B cell (primary cell): ENCODE measurements around the gene HAUS7. TPM values are rescaled to one million over a fixed set of nuclear protein-coding genes. Genes with fewer than 3 reads are reported as not detected.

Experiments used
- ATAC-seq: fragments of 200-7000 bp; cut with Tn5 transposase; one replicate; pipeline ENCODE4 v1.10.0; 2021; ENCODE audit warnings: low read depth, mild to moderate bottlenecking, moderate number of reproducible peaks, moderate library complexity
- CTCF ChIA-PET: fragments of 350-600 bp; sonication (Branson Sonifier 250); formaldehyde crosslinking; loops from one replicate; lab custom pipeline; 2021; ENCODE audit warnings: antibody characterized with exemption, inconsistent platforms; lab: Charles Lee
- POLR2A ChIA-PET: fragments of 350-600 bp; sonication (Branson Sonifier 250); formaldehyde crosslinking; loops from one replicate; lab custom pipeline; 2021; ENCODE audit warnings: antibody characterized with exemption; lab: Charles Lee
- DNase-seq: peaks from one replicate; pipeline ENCODE4 v3.0.0; 2013
- H2AFZ ChIP-seq: 2 replicates; pipeline ENCODE4 v1.6.1; 2012; ENCODE audit warnings: mild to moderate bottlenecking, low read depth, low read length; ENCODE audit not compliant: insufficient read depth, poor library complexity, severe bottlenecking
- H3K27ac ChIP-seq, 2 donors: 1 replicate in 1 of 2; 2 replicates in 1 of 2; pipeline ENCODE4 v1.5.1; 2012 to 2013; ENCODE audit warnings: low read length in 2 of 2, mild to moderate bottlenecking in 2 of 2, moderate library complexity in 1 of 2
- H3K27me3 ChIP-seq, 4 experiments: fragments of 200-600 bp in 1 of 4; sonication (generic) in 1 of 4; replicated peaks in 1 of 4; 1 replicate in 2 of 4; 2 replicates in 2 of 4; pipeline versions ENCODE4 v1.6.1 to v1.7.0; 2013 to 2016; ENCODE audit warnings: low read length in 3 of 4, mild to moderate bottlenecking in 2 of 4, mixed read lengths in 1 of 4, moderate library complexity in 1 of 4; ENCODE audit not compliant: insufficient read depth in 4 of 4, control insufficient read depth in 3 of 4; ENCODE audit errors: control extremely low read depth in 1 of 4
- H3K36me3 ChIP-seq, 2 experiments: replicated peaks in 1 of 2; 1 replicate in 1 of 2; 2 replicates in 1 of 2; pipeline versions ENCODE4 v1.6.1 to v1.7.1; 2013; ENCODE audit warnings: low read length in 1 of 2; ENCODE audit not compliant: insufficient read depth in 2 of 2, control insufficient read depth in 1 of 2; ENCODE audit errors: control extremely low read depth in 1 of 2, extremely low read depth in 1 of 2
- H3K4me1 ChIP-seq, 2 donors: fragments of 200-600 bp in 1 of 2; sonication (generic) in 1 of 2; 1 replicate in 1 of 2; 2 replicates in 1 of 2; pipeline versions ENCODE4 v1.5.1 to v1.6.1; 2013 to 2017; ENCODE audit warnings: low read length in 2 of 2; ENCODE audit not compliant: control insufficient read depth in 2 of 2, insufficient read depth in 2 of 2
- H3K4me2 ChIP-seq: replicated peaks from 2 replicates; pipeline ENCODE3; 2012; ENCODE audit warnings: mild to moderate bottlenecking, low read depth, low read length; ENCODE audit not compliant: poor library complexity, severe bottlenecking
- H3K4me3 ChIP-seq, 5 experiments: fragments of 200-600 bp in 1 of 5; sonication (generic) in 1 of 5; 1 replicate in 3 of 5; 2 replicates in 2 of 5; pipeline versions ENCODE4 v1.5.1 to v1.7.0; 2011 to 2016; ENCODE audit warnings: low read length in 4 of 5, mild to moderate bottlenecking in 4 of 5, low read depth in 2 of 5, control low read depth in 1 of 5, moderate library complexity in 1 of 5; ENCODE audit not compliant: insufficient read depth in 1 of 5; ENCODE audit errors: control extremely low read depth in 1 of 5, extremely low read depth in 1 of 5
- H3K79me2 ChIP-seq: fragments of 200-600 bp; sonication (generic); one replicate; pipeline ENCODE4 v1.6.0; 2016; ENCODE audit warnings: low read length; ENCODE audit not compliant: control insufficient read depth, insufficient read depth
- H3K9ac ChIP-seq: fragments of 200-600 bp; sonication (generic); 2 replicates; pipeline ENCODE4 v1.6.1; 2017; ENCODE audit warnings: mild to moderate bottlenecking, low read length, moderate library complexity
- H3K9me3 ChIP-seq, 3 donors: one replicate each; pipeline versions ENCODE4 v1.6.1 to v1.7.1; 2013; ENCODE audit warnings: low read length in 2 of 3; ENCODE audit not compliant: control insufficient read depth in 2 of 3, insufficient read depth in 1 of 3; ENCODE audit errors: control extremely low read depth in 1 of 3
- H4K20me1 ChIP-seq: 2 replicates; pipeline ENCODE4 v1.6.0; 2012; ENCODE audit warnings: mild to moderate bottlenecking, low read length; ENCODE audit not compliant: insufficient read depth, control insufficient read depth, poor library complexity, severe bottlenecking
- H3K27ac Mint-ChIP-seq: one replicate; pipeline ENCODE4 v1.8.0; 2021; ENCODE audit warnings: mixed read lengths
- H3K27me3 Mint-ChIP-seq: one replicate; pipeline ENCODE4 v1.8.0; 2021; ENCODE audit warnings: mixed read lengths
- H3K4me1 Mint-ChIP-seq: one replicate; pipeline ENCODE4 v1.8.0; 2021; ENCODE audit warnings: mixed read lengths
- H3K4me3 Mint-ChIP-seq: one replicate; pipeline ENCODE4 v1.8.0; 2021; ENCODE audit warnings: mixed read lengths
- H3K9me3 Mint-ChIP-seq: one replicate; pipeline ENCODE4 v1.8.0; 2022; ENCODE audit warnings: mixed read lengths; ENCODE audit not compliant: insufficient read depth
- EZH2 ChIP-seq: IDR thresholded peaks from 2 replicates; pipeline ENCODE4 v1.6.1; 2012; ENCODE audit warnings: borderline replicate concordance, low read depth, mild to moderate bottlenecking, moderate library complexity, low read length; ENCODE audit not compliant: insufficient read depth, poor library complexity, severe bottlenecking
- WGBS: methylation state at CpG from one replicate; pipeline ENCODE4 v1.1.5; 2013; ENCODE audit warnings: missing lambda C conversion rate; ENCODE audit not compliant: insufficient coverage; 5-methylcytosine and 5-hydroxymethylcytosine counted together
- intact Hi-C: fragments of 100-400 bp; cut with micrococcal nuclease; formaldehyde crosslinking; loops from one replicate; pipeline ENCODE4 v1.10.0; 2022
- polyA plus RNA-seq: library from polyadenylated mRNA; depleted of rRNA; stranded (reverse); fragments of >200 nt; gene quantifications from 2 replicates; pipeline ENCODE4 v1.2.3, GENCODE V29; 2012
- total RNA-seq, 2 donors: library from RNA; stranded (reverse); fragments of 120-200 nt in 1 of 2; gene quantifications; 1 replicate in 1 of 2; 2 replicates in 1 of 2; pipeline versions ENCODE4 v1.2.3 to v1.2.4, GENCODE V29; 2013 to 2022
- TF ChIP-seq, protein P1 (sequence below): fragments of 200-600 bp; IDR thresholded peaks from one replicate; pipeline ENCODE4 v1.8.0; 2022; ENCODE audit warnings: antibody characterized with exemption, mild to moderate bottlenecking

The HAUS7 gene
- total and polyA plus RNA-seq, 2 donors (not counting 1 experiment from before 2014, with no cell fraction given), result 25.2 to 26.9 TPM

DNA sequence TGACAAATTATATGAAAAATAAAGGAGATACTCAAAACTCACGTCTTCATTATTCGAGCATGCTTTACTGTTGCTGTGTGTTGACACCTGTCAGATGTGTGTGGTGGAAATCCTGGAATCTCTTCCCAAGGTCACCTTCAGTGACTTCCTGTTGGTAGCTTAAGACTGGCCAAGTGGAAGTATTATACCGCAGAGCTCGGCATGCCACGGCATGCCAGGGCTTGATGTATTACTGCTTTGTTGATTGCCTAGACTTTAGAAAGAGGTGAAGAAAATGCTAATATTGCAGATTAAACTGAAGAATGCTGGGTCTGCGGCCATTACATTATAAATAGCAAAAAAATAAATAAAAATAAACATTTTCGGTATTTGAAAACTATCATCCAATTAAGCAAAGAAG lies 29.1 kb downstream of the HAUS7 start:
- Histone ChIP-seq H3K9ac (no peak overlapping the region), H3K9me3 (no peaks in the 10 kb centered on the region), H2AFZ (no peak overlapping the region), H3K4me3 (no peak overlapping the region), H3K4me1 (no peaks in the 10 kb centered on the region), H3K27me3 (no peaks in the 10 kb centered on the region), H4K20me1 (no peaks in the 10 kb centered on the region), H3K36me3 (no peaks in the 10 kb centered on the region), H3K79me2 (no peaks in the 10 kb centered on the region), H3K4me2 (no peak overlapping the region), H3K27ac (no peak overlapping the region)
- DNase-seq (no peak), ATAC-seq (no peak)
- CTCF ChIA-PET, result interaction anchor here (0.7 kb wide), 1 partner anchor 61 kb away, joined by 3 read pairs; no protein-coding TSS in a partner anchor
- intact Hi-C loops, result no loop called here
- no CpG with 5 or more reads among the region's 7 CpGs for WGBS
- H3K4me3 Mint-ChIP-seq, result no peak overlapping the region
- TF ChIP-seq, protein P1, sequence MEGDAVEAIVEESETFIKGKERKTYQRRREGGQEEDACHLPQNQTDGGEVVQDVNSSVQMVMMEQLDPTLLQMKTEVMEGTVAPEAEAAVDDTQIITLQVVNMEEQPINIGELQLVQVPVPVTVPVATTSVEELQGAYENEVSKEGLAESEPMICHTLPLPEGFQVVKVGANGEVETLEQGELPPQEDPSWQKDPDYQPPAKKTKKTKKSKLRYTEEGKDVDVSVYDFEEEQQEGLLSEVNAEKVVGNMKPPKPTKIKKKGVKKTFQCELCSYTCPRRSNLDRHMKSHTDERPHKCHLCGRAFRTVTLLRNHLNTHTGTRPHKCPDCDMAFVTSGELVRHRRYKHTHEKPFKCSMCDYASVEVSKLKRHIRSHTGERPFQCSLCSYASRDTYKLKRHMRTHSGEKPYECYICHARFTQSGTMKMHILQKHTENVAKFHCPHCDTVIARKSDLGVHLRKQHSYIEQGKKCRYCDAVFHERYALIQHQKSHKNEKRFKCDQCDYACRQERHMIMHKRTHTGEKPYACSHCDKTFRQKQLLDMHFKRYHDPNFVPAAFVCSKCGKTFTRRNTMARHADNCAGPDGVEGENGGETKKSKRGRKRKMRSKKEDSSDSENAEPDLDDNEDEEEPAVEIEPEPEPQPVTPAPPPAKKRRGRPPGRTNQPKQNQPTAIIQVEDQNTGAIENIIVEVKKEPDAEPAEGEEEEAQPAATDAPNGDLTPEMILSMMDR, result no peak
- no peak for TF ChIP-seq EZH2
- no peaks in the 10 kb centered on the region for H3K9me3 Mint-ChIP-seq
- no peak overlapping the region for H3K27ac Mint-ChIP-seq
- H3K4me1 Mint-ChIP-seq, result no peaks in the 10 kb centered on the region
- POLR2A ChIA-PET, result no interaction called here
- no peaks in the 10 kb centered on the region for H3K27me3 Mint-ChIP-seq

DNA sequence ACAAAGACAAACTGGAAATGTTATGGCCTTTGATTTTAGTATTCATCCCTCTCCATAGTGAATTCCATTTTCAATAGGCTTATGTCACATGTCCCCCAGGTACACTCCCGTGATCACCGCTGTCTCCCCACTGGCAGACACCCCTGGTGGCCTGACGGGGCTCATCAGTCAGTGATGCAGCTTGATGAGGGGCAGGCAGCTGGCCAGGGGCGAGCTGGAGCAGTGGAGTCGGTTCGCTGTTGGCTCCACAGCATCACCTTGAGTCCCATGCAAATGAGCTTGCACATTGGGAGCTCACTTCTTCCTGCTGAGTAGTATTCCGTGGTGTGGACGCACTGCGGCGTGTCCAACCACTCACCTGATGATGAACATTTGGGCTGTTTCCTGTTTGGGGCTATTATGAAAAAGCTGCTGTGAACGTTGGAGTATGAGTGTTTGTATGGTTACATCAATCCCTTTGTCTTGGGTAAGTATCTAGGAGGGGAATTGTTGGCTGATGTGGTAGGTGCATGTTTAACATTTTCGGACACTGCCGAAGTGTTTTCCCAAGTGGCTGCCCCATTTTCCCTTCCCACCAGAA lies 29.7 kb downstream of the HAUS7 start:
- Histone ChIP-seq H3K4me3 (no peak overlapping the region), H4K20me1 (no peaks in the 10 kb centered on the region), H2AFZ (no peak overlapping the region), H3K4me1 (no peaks in the 10 kb centered on the region), H3K27ac (no peak overlapping the region), H3K27me3 (no peaks in the 10 kb centered on the region), H3K9me3 (no peaks in the 10 kb centered on the region), H3K4me2 (no peak overlapping the region), H3K36me3 (no peaks in the 10 kb centered on the region), H3K79me2 (no peaks in the 10 kb centered on the region), H3K9ac (no peak overlapping the region)
- Mint-ChIP-seq H3K4me3 (no peak overlapping the region), H3K9me3 (no peaks in the 10 kb centered on the region), H3K4me1 (no peaks in the 10 kb centered on the region), H3K27ac (no peak overlapping the region), H3K27me3 (no peaks in the 10 kb centered on the region)
- ATAC-seq, result no peak
- POLR2A ChIA-PET, result no interaction called here
- 83% methylated on average over 5 of the region's 13 CpGs for WGBS
- TF ChIP-seq EZH2, result no peak
- TF ChIP-seq, protein P1, result no peak
- CTCF ChIA-PET, result interaction anchor here (0.7 kb wide), 1 partner anchor 60 kb away, joined by 3 read pairs; no protein-coding TSS in a partner anchor
- no peak for DNase-seq
- intact Hi-C loops, result no loop called here
